CD4-positive, alpha-beta T cell treated with Interleukin-4 for 1 hour (primary cell): ENCODE data around the gene FAM20C.
"Not testable (repeated sequence)": the region's sequence is repeated elsewhere in the genome, so short reads cannot be mapped to it uniquely, and the experiment has no call there.

Experiments
- DNase-seq, 2 donors: peaks; one replicate each; pipeline ENCODE4 v3.0.0-alpha.2; 2020 to 2022

Gene FAM20C

GRCh38 chr7:174716-175115 is 17.7 kb upstream of the FAM20C start:
- no peak for DNase-seq

- no peak for DNase-seq
These were observed 16.4 kb upstream of the FAM20C start for GRCh38 chr7:175955-176354.

GRCh38 chr7:176381-176780 is 16.0 kb upstream of the FAM20C start:
- no peak for DNase-seq

GRCh38 chr7:176786-177459 is 15.4 kb upstream of the FAM20C start:
- peak in 1 of 2 donors; percentile 10 for DNase-seq

GRCh38 chr7:178444-178843 is 13.9 kb upstream of the FAM20C start:
- no peak for DNase-seq

- DNase-seq, result no peak
These were observed 13.1 kb upstream of the FAM20C start for GRCh38 chr7:179209-179681.

GRCh38 chr7:179948-180694 is 12.2 kb upstream of the FAM20C start:
- DNase-seq, result no peak

GRCh38 chr7:181738-182137 is 10.6 kb upstream of the FAM20C start:
- DNase-seq, result no peak

GRCh38 chr7:182502-182901 is 9.9 kb upstream of the FAM20C start:
- not testable (repeated sequence) for DNase-seq

- DNase-seq, result no peak
These were observed 8.7 kb upstream of the FAM20C start for GRCh38 chr7:183496-184292.

- no peak for DNase-seq
These were observed 7.8 kb upstream of the FAM20C start for GRCh38 chr7:184294-185264.

GRCh38 chr7:186516-187113 is 5.8 kb upstream of the FAM20C start:
- DNase-seq, result no peak

GRCh38 chr7:187227-187927 is 5.0 kb upstream of the FAM20C start:
- peak in 1 of 2 donors; percentile 44 for DNase-seq

- no peak for DNase-seq
These were observed 4.2 kb upstream of the FAM20C start for GRCh38 chr7:188174-188573.

- DNase-seq, result no peak
These were observed 3.5 kb upstream of the FAM20C start for GRCh38 chr7:188727-189500.

- DNase-seq, result no peak
These were observed 2.7 kb upstream of the FAM20C start for GRCh38 chr7:189719-190118.

- no peak for DNase-seq
These were observed 2.2 kb upstream of the FAM20C start for GRCh38 chr7:190196-190595.

- no peak for DNase-seq
These were observed 1.0 kb upstream of the FAM20C start for GRCh38 chr7:191105-191980.

GRCh38 chr7:192701-193480 is 520 bp downstream of the FAM20C start:
- no peak for DNase-seq
